NB4 (cell line): ENCODE measurements around the gene SPCS1.

Experiments
- DNase-seq: peaks from one replicate; pipeline ENCODE4 v3.0.0; 2010; ENCODE audit warnings: low read depth
- H3K4me3 ChIP-seq: one replicate; pipeline ENCODE4 v1.5.1; 2011; ENCODE audit warnings: mild to moderate bottlenecking, low read depth, low read length, moderate library complexity
- MYC ChIP-seq: IDR thresholded peaks from 2 replicates; pipeline ENCODE4 v1.6.1; 2011; ENCODE audit warnings: low read depth, low read length
- POLR2A ChIP-seq: IDR thresholded peaks from 2 replicates; pipeline ENCODE4 v1.6.1; 2011; ENCODE audit warnings: mild to moderate bottlenecking; ENCODE audit not compliant: insufficient read length; ENCODE audit errors: extremely low read depth
- TF ChIP-seq, protein P1 (sequence below): IDR thresholded peaks from one replicate; pipeline ENCODE4 v1.5.1; 2012; ENCODE audit warnings: low read depth, low read length
- TF ChIP-seq, protein P2 (sequence below): IDR thresholded peaks from 2 replicates; pipeline ENCODE4 v1.6.1; 2011; ENCODE audit warnings: low read depth, low read length

Gene SPCS1

DNA sequence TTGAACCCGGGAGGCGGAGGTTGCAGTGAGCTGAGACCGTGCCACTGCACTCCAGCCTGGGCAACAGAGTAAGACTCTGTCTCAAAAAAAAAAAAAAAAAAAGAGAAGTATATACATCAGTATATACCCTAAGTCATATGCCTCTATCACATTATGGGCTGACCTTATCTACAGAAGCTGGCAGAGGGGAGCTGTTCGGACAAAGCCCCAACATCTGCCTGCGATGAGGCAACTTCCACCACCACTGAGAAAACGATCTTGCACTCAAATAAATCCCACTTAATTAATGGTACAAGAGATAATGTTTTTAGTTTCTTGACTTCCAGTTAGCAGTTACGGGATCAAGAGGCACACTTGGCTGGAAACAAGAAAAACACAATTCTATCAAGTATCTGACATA is 2.6 kb upstream of the SPCS1 start:
- TF ChIP-seq POLR2A, result no peak
- TF ChIP-seq, protein P1, sequence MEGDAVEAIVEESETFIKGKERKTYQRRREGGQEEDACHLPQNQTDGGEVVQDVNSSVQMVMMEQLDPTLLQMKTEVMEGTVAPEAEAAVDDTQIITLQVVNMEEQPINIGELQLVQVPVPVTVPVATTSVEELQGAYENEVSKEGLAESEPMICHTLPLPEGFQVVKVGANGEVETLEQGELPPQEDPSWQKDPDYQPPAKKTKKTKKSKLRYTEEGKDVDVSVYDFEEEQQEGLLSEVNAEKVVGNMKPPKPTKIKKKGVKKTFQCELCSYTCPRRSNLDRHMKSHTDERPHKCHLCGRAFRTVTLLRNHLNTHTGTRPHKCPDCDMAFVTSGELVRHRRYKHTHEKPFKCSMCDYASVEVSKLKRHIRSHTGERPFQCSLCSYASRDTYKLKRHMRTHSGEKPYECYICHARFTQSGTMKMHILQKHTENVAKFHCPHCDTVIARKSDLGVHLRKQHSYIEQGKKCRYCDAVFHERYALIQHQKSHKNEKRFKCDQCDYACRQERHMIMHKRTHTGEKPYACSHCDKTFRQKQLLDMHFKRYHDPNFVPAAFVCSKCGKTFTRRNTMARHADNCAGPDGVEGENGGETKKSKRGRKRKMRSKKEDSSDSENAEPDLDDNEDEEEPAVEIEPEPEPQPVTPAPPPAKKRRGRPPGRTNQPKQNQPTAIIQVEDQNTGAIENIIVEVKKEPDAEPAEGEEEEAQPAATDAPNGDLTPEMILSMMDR, result no peak
- TF ChIP-seq, protein P2, sequence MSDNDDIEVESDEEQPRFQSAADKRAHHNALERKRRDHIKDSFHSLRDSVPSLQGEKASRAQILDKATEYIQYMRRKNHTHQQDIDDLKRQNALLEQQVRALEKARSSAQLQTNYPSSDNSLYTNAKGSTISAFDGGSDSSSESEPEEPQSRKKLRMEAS, result no peak
- TF ChIP-seq MYC, result no peak
- peak; percentile 29 for DNase-seq
- peak overlapping the region; percentile 92 for H3K4me3 ChIP-seq

DNA sequence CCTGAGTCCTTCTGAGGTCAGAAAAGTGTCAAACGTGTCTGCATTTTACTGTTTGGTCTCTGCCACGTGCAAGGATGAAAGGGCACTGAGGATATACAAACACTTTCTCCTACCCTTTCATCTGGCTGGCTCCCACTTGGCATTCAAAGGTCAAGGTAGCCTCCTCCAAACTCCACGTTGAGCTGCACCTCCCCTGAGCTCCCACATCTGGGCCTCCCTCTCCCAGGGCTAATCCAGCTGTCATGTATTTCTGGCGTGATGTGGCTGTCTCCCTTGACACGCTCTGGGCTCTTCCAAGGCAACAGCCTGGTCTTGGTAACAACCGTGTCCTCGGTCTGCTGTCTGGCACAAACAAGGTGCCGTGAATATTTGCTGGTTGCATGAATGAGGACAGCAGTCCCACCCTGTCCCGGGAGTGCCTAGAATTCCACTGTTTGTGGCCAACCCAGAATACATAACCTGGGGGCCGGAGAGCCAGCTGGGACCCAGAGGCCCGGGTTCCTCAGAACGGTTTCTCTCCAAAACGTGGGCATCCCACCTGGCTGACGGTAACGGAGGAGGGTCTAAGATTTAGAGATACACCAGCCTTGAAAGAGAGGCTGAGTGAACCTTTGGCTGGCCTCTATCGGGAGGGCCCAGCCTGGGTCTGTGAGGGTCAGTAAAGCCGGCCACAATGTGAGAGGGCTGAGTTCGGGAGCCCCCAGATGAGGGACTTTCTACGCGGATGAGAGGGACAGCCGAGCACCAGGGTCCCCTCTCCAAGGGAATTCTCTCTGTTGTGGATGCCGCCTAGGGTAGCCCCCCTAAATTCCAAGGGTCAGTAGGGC is 1.1 kb upstream of the SPCS1 start:
- peak; percentile 50 for DNase-seq
- H3K4me3 ChIP-seq, result peak overlapping the region; percentile 92
- TF ChIP-seq, protein P1, result no peak
- no peak for TF ChIP-seq POLR2A
- TF ChIP-seq, protein P2, result peak; percentile 44; the same call in 1 of the 2 replicates
- TF ChIP-seq MYC, result 0 out of 2 replicates have a peak, but pooled peaks have one; percentile 35

DNA sequence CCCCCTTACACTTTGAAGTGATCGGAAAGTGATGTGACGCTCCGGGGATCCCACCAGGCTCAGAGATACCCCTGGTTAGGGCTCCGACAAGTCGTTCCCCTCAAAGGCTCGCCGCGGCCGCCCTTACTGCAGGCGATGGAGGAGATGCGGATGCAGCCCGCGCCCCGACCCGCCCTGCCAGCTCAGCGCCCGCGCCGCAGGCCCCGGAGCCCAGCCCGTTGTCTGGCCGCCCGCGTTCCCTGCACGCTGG is 543 bp upstream of the SPCS1 start:
- peak overlapping the region; percentile 92 for H3K4me3 ChIP-seq
- TF ChIP-seq, protein P1, result no peak
- TF ChIP-seq, protein P2, result no peak
- TF ChIP-seq POLR2A (no peak), MYC (no peak)
- DNase-seq, result no peak

DNA sequence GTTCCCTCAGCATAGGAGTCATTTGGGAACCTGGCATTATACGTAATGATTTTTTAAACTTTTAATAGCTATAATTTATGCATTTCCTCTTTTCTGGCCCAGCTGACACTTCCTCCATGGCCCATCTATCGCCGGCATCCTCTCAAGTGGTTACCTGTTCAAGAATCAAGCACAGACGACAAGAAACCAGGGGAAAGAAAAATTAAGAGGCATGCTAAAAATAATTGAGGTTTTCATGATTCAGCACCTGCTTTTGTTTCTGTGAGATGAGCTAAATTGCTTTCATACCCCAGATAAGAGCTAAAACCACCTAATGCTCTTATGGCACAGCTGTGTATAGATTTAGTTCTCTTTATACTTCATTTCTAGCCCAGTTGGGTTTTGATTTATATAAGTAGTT is 1.7 kb downstream of the SPCS1 start:
- no peak for TF ChIP-seq POLR2A
- TF ChIP-seq, protein P2, result no peak
- TF ChIP-seq MYC, result no peak
- TF ChIP-seq, protein P1, result no peak
- no peak for DNase-seq
- H3K4me3 ChIP-seq, result peak overlapping the region; percentile 92

DNA sequence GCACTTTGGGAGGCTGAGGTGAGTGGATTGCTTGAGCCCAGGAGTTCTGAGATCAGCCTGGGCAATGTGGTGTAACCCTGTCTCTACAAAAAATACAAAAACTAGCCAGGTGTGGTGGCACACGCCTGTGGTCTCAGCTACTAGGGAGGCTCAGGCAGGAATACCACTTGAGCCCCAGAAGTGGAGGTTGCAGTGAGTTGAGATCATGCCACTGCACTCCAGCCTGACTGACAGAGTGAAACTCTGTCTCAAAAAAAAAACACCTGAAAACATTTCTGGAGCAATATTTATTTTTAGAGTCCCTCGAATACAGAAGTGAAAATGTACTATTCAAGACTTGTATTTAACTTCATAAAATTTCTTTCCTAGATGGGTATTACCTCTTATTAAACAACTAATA is 4.6 kb downstream of the SPCS1 start:
- no peak overlapping the region for H3K4me3 ChIP-seq
- no peak for DNase-seq
- TF ChIP-seq POLR2A (no peak), MYC (no peak)
- TF ChIP-seq, protein P1, result no peak
- TF ChIP-seq, protein P2, result no peak
